Measurements from ENCODE around the gene TPRN.

Gene TPRN

GRCh38 chr9:137150617-137151457, 49.7 kb downstream of the TPRN start:
- H3K27ac ChIP-seq (ENCODE audit: insufficient read depth in 1 of 2, low read depth in 1 of 2, low read length in 2 of 2, poor library complexity in 1 of 2, severe bottlenecking in 2 of 2) = no peak overlapping the region
- peak in 2 of 3 donors; percentile 59 to 66 for DNase-seq

GRCh38 chr9:137149942-137150616, 50.5 kb downstream of the TPRN start:
- Histone ChIP-seq H3K27ac (ENCODE audit: insufficient read depth in 1 of 2, low read depth in 1 of 2, low read length in 2 of 2, poor library complexity in 1 of 2, severe bottlenecking in 2 of 2) (no peak overlapping the region), H3K36me3 (ENCODE audit: control insufficient read depth in 4 of 4, insufficient read depth in 4 of 4, low read length in 3 of 4) (no peaks in the 10 kb centered on the region), H3K4me1 (ENCODE audit: control extremely low read depth in 1 of 4, control insufficient read depth in 4 of 4, insufficient read depth in 4 of 4, low read length in 3 of 4) (no peaks in the 10 kb centered on the region), H3K9me3 (ENCODE audit: control extremely low read depth in 1 of 5, control insufficient read depth in 4 of 5, insufficient read depth in 2 of 5, low read depth in 1 of 5, low read length in 4 of 5) (no peaks in the 10 kb centered on the region), H3K4me3 (ENCODE audit: control insufficient read depth in 1 of 7, extremely low read depth in 1 of 7, insufficient read depth in 4 of 7, low read depth in 2 of 7, low read length in 6 of 7) (no peak overlapping the region), H3K27me3 (replicated peaks in 2 of 5; ENCODE audit: control insufficient read depth in 4 of 5, insufficient read depth in 5 of 5, low read length in 4 of 5) (peaks cover 0 to 42% (median 3%) of the 10 kb centered on the region in 5 experiments)
- WGBS (ENCODE audit: insufficient coverage) = 63% methylated on average over 17 of the region's 20 CpGs
- ChIA-PET POLR2A (no interaction called here), CTCF (interaction anchor here (1.0 kb wide), 1 partner anchor 74 kb away, joined by 3 read pairs; no protein-coding TSS in a partner anchor)
- no peak for DNase-seq

More at GRCh38 chr9:137150617-137151457, 49.7 kb downstream of the TPRN start:
- POLR2A ChIA-PET = no interaction called here
- CTCF ChIA-PET = interaction anchor here (1.0 kb wide), 1 partner anchor 73 kb away, joined by 3 read pairs; no protein-coding TSS in a partner anchor
- H3K9me3 ChIP-seq (ENCODE audit: control extremely low read depth in 1 of 5, control insufficient read depth in 4 of 5, insufficient read depth in 2 of 5, low read depth in 1 of 5, low read length in 4 of 5) = no peaks in the 10 kb centered on the region
- 22% methylated on average over 27 of the region's 34 CpGs for WGBS (ENCODE audit: insufficient coverage)
- no peak overlapping the region for H3K4me3 ChIP-seq (ENCODE audit: control insufficient read depth in 1 of 7, extremely low read depth in 1 of 7, insufficient read depth in 4 of 7, low read depth in 2 of 7, low read length in 6 of 7)
- no peaks in the 10 kb centered on the region for H3K4me1 ChIP-seq (ENCODE audit: control extremely low read depth in 1 of 4, control insufficient read depth in 4 of 4, insufficient read depth in 4 of 4, low read length in 3 of 4)
- H3K27me3 ChIP-seq (replicated peaks in 2 of 5; ENCODE audit: control insufficient read depth in 4 of 5, insufficient read depth in 5 of 5, low read length in 4 of 5) = peaks cover 0 to 47% (median 6%) of the 10 kb centered on the region in 5 experiments
- no peaks in the 10 kb centered on the region for H3K36me3 ChIP-seq (ENCODE audit: control insufficient read depth in 4 of 4, insufficient read depth in 4 of 4, low read length in 3 of 4)

DNA sequence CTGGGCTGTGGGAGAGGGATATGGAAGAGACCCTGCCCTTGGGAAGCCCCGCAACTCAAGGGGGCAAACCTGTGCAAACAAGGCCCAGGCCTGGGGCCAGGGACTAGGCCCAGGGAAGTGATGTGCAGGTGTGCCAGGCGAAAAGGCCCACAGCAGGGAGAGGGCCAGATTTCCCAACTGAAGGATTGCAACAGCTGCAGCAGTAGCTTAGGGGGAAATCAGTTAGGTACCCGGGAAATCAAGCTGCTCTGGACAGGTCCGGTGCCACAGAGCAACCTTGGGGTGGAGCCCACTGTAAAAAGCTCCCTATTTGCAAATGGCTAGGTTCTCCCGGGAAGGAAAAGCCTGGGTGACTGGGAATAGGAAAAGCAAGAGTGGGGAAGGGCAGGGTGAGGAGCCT, 51.2 kb downstream of the TPRN start:
- CTCF ChIA-PET = interaction anchor here (1.0 kb wide), 1 partner anchor 27 kb away, joined by 3 read pairs; no protein-coding TSS in a partner anchor
- no peaks in the 10 kb centered on the region for H3K9me3 ChIP-seq (ENCODE audit: control extremely low read depth in 1 of 5, control insufficient read depth in 4 of 5, insufficient read depth in 2 of 5, low read depth in 1 of 5, low read length in 4 of 5)
- POLR2A ChIA-PET = no interaction called here
- no peak overlapping the region for H3K4me3 ChIP-seq (ENCODE audit: control insufficient read depth in 1 of 7, extremely low read depth in 1 of 7, insufficient read depth in 4 of 7, low read depth in 2 of 7, low read length in 6 of 7)
- no peaks in the 10 kb centered on the region for H3K4me1 ChIP-seq (ENCODE audit: control extremely low read depth in 1 of 4, control insufficient read depth in 4 of 4, insufficient read depth in 4 of 4, low read length in 3 of 4)
- no peak for DNase-seq
- H3K27me3 ChIP-seq (replicated peaks in 2 of 5; ENCODE audit: control insufficient read depth in 4 of 5, insufficient read depth in 5 of 5, low read length in 4 of 5) = peaks cover 0 to 36% (median 3%) of the 10 kb centered on the region in 5 experiments
- no peak overlapping the region for H3K27ac ChIP-seq (ENCODE audit: insufficient read depth in 1 of 2, low read depth in 1 of 2, low read length in 2 of 2, poor library complexity in 1 of 2, severe bottlenecking in 2 of 2)
- H3K36me3 ChIP-seq (ENCODE audit: control insufficient read depth in 4 of 4, insufficient read depth in 4 of 4, low read length in 3 of 4) = no peaks in the 10 kb centered on the region
- 84% methylated on average over 4 of the region's 5 CpGs for WGBS (ENCODE audit: insufficient coverage)

- Histone ChIP-seq H3K36me3 (ENCODE audit: control insufficient read depth in 4 of 4, insufficient read depth in 4 of 4, low read length in 3 of 4) (no peaks in the 10 kb centered on the region), H3K4me1 (ENCODE audit: control extremely low read depth in 1 of 4, control insufficient read depth in 4 of 4, insufficient read depth in 4 of 4, low read length in 3 of 4) (no peaks in the 10 kb centered on the region), H3K27ac (ENCODE audit: insufficient read depth in 1 of 2, low read depth in 1 of 2, low read length in 2 of 2, poor library complexity in 1 of 2, severe bottlenecking in 2 of 2) (no peak overlapping the region), H3K9me3 (ENCODE audit: control extremely low read depth in 1 of 5, control insufficient read depth in 4 of 5, insufficient read depth in 2 of 5, low read depth in 1 of 5, low read length in 4 of 5) (no peaks in the 10 kb centered on the region), H3K4me3 (ENCODE audit: control insufficient read depth in 1 of 7, extremely low read depth in 1 of 7, insufficient read depth in 4 of 7, low read depth in 2 of 7, low read length in 6 of 7) (no peak overlapping the region), H3K27me3 (replicated peaks in 2 of 5; ENCODE audit: control insufficient read depth in 4 of 5, insufficient read depth in 5 of 5, low read length in 4 of 5) (peaks cover 0 to 41% (median 4%) of the 10 kb centered on the region in 5 experiments)
- POLR2A ChIA-PET = interaction anchor here (0.6 kb wide), 1 partner anchor 540 kb away, joined by 3 read pairs; no protein-coding TSS in a partner anchor
- WGBS (ENCODE audit: insufficient coverage) = 94% methylated on average over 19 of the region's 19 CpGs
- CTCF ChIA-PET = interaction anchor here (1.0 kb wide), 1 partner anchor 27 kb away, joined by 3 read pairs; no protein-coding TSS in a partner anchor
- DNase-seq = no peak
Measured at GRCh38 chr9:137148661-137149060, 51.9 kb downstream of the TPRN start.

DNA sequence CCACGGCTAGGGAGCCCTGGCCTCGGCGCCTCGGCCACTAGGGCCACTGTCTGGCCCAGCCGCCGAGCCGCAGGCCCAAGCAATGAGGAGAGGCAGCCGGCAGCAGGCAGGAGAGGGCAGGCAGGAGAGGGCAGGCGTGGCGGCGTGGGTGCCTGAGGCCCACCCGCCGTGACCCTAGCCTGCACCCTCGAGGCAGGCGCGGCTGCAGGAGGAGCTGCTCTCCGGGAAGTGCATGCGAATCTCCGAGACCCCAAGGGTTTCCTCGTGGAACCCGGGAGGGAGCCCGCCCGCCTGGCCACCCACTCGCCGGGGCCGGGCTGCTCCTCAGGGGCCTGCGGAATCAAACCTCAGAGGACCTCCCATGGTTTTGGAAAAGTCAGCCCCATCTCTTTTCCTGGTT, 52.3 kb downstream of the TPRN start:
- Histone ChIP-seq H3K4me1 (ENCODE audit: control extremely low read depth in 1 of 4, control insufficient read depth in 4 of 4, insufficient read depth in 4 of 4, low read length in 3 of 4) (no peaks in the 10 kb centered on the region), H3K4me3 (ENCODE audit: control insufficient read depth in 1 of 7, extremely low read depth in 1 of 7, insufficient read depth in 4 of 7, low read depth in 2 of 7, low read length in 6 of 7) (no peak overlapping the region), H3K9me3 (ENCODE audit: control extremely low read depth in 1 of 5, control insufficient read depth in 4 of 5, insufficient read depth in 2 of 5, low read depth in 1 of 5, low read length in 4 of 5) (no peaks in the 10 kb centered on the region), H3K27ac (ENCODE audit: insufficient read depth in 1 of 2, low read depth in 1 of 2, low read length in 2 of 2, poor library complexity in 1 of 2, severe bottlenecking in 2 of 2) (no peak overlapping the region), H3K27me3 (replicated peaks in 2 of 5; ENCODE audit: control insufficient read depth in 4 of 5, insufficient read depth in 5 of 5, low read length in 4 of 5) (peaks cover 0 to 45% (median 4%) of the 10 kb centered on the region in 5 experiments), H3K36me3 (ENCODE audit: control insufficient read depth in 4 of 4, insufficient read depth in 4 of 4, low read length in 3 of 4) (no peaks in the 10 kb centered on the region)
- 76% methylated on average over 26 of the region's 27 CpGs for WGBS (ENCODE audit: insufficient coverage)
- POLR2A ChIA-PET = interaction anchor here (0.6 kb wide), 1 partner anchor 540 kb away, joined by 3 read pairs; no protein-coding TSS in a partner anchor
- CTCF ChIA-PET = interaction anchor here (1.0 kb wide), 1 partner anchor 28 kb away, joined by 3 read pairs; no protein-coding TSS in a partner anchor
- no peak for DNase-seq

DNA sequence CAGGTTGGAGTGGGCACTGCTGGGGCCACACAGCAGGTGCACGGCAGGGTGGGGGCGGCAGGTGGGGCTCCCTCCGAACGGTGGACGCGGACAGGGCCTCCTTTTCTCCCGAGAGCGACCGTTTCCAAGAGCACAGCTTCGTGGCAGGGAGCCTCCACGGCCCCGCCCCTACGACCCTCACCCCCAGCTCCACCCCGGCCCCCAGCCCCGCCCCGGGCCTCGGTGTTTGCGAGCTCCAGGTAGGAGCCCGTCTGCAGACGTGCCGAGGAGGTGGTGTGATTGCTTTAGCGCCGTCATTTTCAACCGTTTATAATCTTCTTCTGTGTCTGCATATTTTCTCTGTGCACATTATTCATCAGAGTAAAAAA, 52.8 kb downstream of the TPRN start:
- ChIA-PET CTCF (no interaction called here), POLR2A (no interaction called here)
- Histone ChIP-seq H3K4me1 (ENCODE audit: control extremely low read depth in 1 of 4, control insufficient read depth in 4 of 4, insufficient read depth in 4 of 4, low read length in 3 of 4) (no peaks in the 10 kb centered on the region), H3K27ac (ENCODE audit: insufficient read depth in 1 of 2, low read depth in 1 of 2, low read length in 2 of 2, poor library complexity in 1 of 2, severe bottlenecking in 2 of 2) (no peak overlapping the region), H3K4me3 (ENCODE audit: control insufficient read depth in 1 of 7, extremely low read depth in 1 of 7, insufficient read depth in 4 of 7, low read depth in 2 of 7, low read length in 6 of 7) (no peak overlapping the region), H3K36me3 (ENCODE audit: control insufficient read depth in 4 of 4, insufficient read depth in 4 of 4, low read length in 3 of 4) (no peaks in the 10 kb centered on the region), H3K9me3 (ENCODE audit: control extremely low read depth in 1 of 5, control insufficient read depth in 4 of 5, insufficient read depth in 2 of 5, low read depth in 1 of 5, low read length in 4 of 5) (no peaks in the 10 kb centered on the region), H3K27me3 (replicated peaks in 2 of 5; ENCODE audit: control insufficient read depth in 4 of 5, insufficient read depth in 5 of 5, low read length in 4 of 5) (peaks cover 0 to 50% (median 4%) of the 10 kb centered on the region in 5 experiments)
- no peak for DNase-seq
- WGBS (ENCODE audit: insufficient coverage) = 45% methylated on average over 13 of the region's 24 CpGs

All from common myeloid progenitor, CD34-positive (primary cell).